ENCODE results near the gene BBX. TPM values are rescaled to one million over a fixed set of nuclear protein-coding genes. Genes with fewer than 3 reads are reported as not detected.

BBX gene
- total RNA-seq, 4 donors from 2014 or later: 24.2 to 68.7 (median 38.0) TPM

GRCh38 chr3:107627962-107628542 lies 105.3 kb downstream of the BBX start:
- H3K36me3 ChIP-seq: no peaks in the 10 kb centered on the region
- no peak for TF ChIP-seq EP300 (IDR thresholded peaks at IDR 0.05)
- no peak for TF ChIP-seq POLR2A (IDR thresholded peaks at IDR 0.05)
- TF ChIP-seq POLR2AphosphoS5 (IDR thresholded peaks at IDR 0.05): no peak
- TF ChIP-seq CTCF (IDR thresholded peaks at IDR 0.05): no peak
- DNase-seq (ENCODE audit: low spot score in 2 of 2): no peak

GRCh38 chr3:107629566-107629965 lies 106.8 kb downstream of the BBX start:
- Histone ChIP-seq H3K4me1 (no peaks in the 10 kb centered on the region), H3K27me3 (no peaks in the 10 kb centered on the region), H3K36me3 (no peaks in the 10 kb centered on the region), H3K27ac (no peak overlapping the region), H3K4me3 (no peak overlapping the region), H3K9me3 (no peaks in the 10 kb centered on the region)
- WGBS: 82% methylated on average over 4 of the region's 4 CpGs
- TF ChIP-seq EP300 (IDR thresholded peaks at IDR 0.05) (no peak), POLR2AphosphoS5 (IDR thresholded peaks at IDR 0.05) (no peak), POLR2A (IDR thresholded peaks at IDR 0.05) (no peak), CTCF (IDR thresholded peaks at IDR 0.05) (no peak)
- no peak for DNase-seq (ENCODE audit: low spot score in 2 of 2)

More at GRCh38 chr3:107627962-107628542, 105.3 kb downstream of the BBX start:
- H3K4me1 ChIP-seq: no peaks in the 10 kb centered on the region
- H3K27me3 ChIP-seq: no peaks in the 10 kb centered on the region
- no peak overlapping the region for H3K4me3 ChIP-seq
- H3K9me3 ChIP-seq: no peaks in the 10 kb centered on the region
- H3K27ac ChIP-seq: no peak overlapping the region

- Histone ChIP-seq H3K9me3 (no peaks in the 10 kb centered on the region), H3K4me3 (no peak overlapping the region), H3K27me3 (no peaks in the 10 kb centered on the region), H3K36me3 (no peaks in the 10 kb centered on the region), H3K27ac (no peak overlapping the region), H3K4me1 (no peaks in the 10 kb centered on the region)
- no peak for DNase-seq (ENCODE audit: low spot score in 2 of 2)
- no peak for TF ChIP-seq POLR2AphosphoS5 (IDR thresholded peaks at IDR 0.05)
Observed at GRCh38 chr3:107630779-107631178, 108.0 kb downstream of the BBX start.

- no peaks in the 10 kb centered on the region for H3K27me3 ChIP-seq
- no peaks in the 10 kb centered on the region for H3K36me3 ChIP-seq
- no peaks in the 10 kb centered on the region for H3K9me3 ChIP-seq
- DNase-seq (ENCODE audit: low spot score in 2 of 2): no peak
- H3K27ac ChIP-seq: no peak overlapping the region
- H3K4me1 ChIP-seq: no peaks in the 10 kb centered on the region
- 82% methylated on average over 2 of the region's 2 CpGs for WGBS
- H3K4me3 ChIP-seq: no peak overlapping the region
- TF ChIP-seq EP300 (IDR thresholded peaks at IDR 0.05) (no peak), POLR2AphosphoS5 (IDR thresholded peaks at IDR 0.05) (no peak), POLR2A (IDR thresholded peaks at IDR 0.05) (no peak), CTCF (IDR thresholded peaks at IDR 0.05) (no peak)
Observed at GRCh38 chr3:107632576-107632975, 109.8 kb downstream of the BBX start.

GRCh38 chr3:107633327-107634098 lies 110.8 kb downstream of the BBX start:
- no peaks in the 10 kb centered on the region for H3K4me1 ChIP-seq
- TF ChIP-seq EP300 (IDR thresholded peaks at IDR 0.05) (no peak), CTCF (IDR thresholded peaks at IDR 0.05) (no peak), POLR2AphosphoS5 (IDR thresholded peaks at IDR 0.05) (no peak), POLR2A (IDR thresholded peaks at IDR 0.05) (no peak)
- no peak for DNase-seq (ENCODE audit: low spot score in 2 of 2)
- no peaks in the 10 kb centered on the region for H3K9me3 ChIP-seq
- 43% methylated on average over 3 of the region's 3 CpGs for WGBS
- no peaks in the 10 kb centered on the region for H3K36me3 ChIP-seq
- no peak overlapping the region for H3K4me3 ChIP-seq
- H3K27ac ChIP-seq: no peak overlapping the region
- H3K27me3 ChIP-seq: no peaks in the 10 kb centered on the region
